ENCODE results near the gene CCDC157. TPM values are rescaled to one million over a fixed set of nuclear protein-coding genes. Genes with fewer than 3 reads are reported as not detected.

Gene CCDC157
- total RNA-seq, 1 donor from 2014 or later = 2.3 TPM

DNA sequence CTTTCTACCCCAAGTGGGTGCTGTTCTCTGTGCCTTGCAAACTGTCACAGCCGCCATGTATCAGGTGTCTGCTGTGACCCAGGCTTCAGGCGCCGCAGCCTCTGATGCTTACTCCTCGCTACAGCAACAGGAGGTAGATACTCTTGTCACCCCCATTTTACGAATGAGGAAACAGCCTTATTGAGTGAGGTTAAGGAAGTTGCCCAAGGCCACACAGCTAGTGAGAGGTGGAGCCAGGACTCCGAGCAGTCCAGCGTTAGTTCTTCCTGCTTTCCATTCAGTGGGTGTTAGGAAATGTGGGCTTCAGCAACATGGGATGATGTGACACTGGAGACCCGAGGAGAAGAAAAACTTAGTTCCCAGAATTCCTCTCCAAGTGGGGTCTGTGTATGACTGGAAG lies 16.1 kb downstream of the CCDC157 start:
- no peaks in the 10 kb centered on the region for H3K4me1 Mint-ChIP-seq (ENCODE audit: low read depth)
- no peak overlapping the region for H3K27ac Mint-ChIP-seq (ENCODE audit: unreplicated experiment)
- DNase-seq (ENCODE audit: low spot score) = no peak
- H3K36me3 Mint-ChIP-seq (ENCODE audit: low read depth) = peaks cover 4% of the 10 kb centered on the region
- TF ChIP-seq CTCF (IDR thresholded peaks at IDR 0.05) = no peak
- no peaks in the 10 kb centered on the region for H3K9me3 Mint-ChIP-seq (ENCODE audit: low read depth)
- no peak overlapping the region for H3K4me3 Mint-ChIP-seq (ENCODE audit: unreplicated experiment)
- no peaks in the 10 kb centered on the region for H3K27me3 Mint-ChIP-seq (ENCODE audit: low read depth)

DNA sequence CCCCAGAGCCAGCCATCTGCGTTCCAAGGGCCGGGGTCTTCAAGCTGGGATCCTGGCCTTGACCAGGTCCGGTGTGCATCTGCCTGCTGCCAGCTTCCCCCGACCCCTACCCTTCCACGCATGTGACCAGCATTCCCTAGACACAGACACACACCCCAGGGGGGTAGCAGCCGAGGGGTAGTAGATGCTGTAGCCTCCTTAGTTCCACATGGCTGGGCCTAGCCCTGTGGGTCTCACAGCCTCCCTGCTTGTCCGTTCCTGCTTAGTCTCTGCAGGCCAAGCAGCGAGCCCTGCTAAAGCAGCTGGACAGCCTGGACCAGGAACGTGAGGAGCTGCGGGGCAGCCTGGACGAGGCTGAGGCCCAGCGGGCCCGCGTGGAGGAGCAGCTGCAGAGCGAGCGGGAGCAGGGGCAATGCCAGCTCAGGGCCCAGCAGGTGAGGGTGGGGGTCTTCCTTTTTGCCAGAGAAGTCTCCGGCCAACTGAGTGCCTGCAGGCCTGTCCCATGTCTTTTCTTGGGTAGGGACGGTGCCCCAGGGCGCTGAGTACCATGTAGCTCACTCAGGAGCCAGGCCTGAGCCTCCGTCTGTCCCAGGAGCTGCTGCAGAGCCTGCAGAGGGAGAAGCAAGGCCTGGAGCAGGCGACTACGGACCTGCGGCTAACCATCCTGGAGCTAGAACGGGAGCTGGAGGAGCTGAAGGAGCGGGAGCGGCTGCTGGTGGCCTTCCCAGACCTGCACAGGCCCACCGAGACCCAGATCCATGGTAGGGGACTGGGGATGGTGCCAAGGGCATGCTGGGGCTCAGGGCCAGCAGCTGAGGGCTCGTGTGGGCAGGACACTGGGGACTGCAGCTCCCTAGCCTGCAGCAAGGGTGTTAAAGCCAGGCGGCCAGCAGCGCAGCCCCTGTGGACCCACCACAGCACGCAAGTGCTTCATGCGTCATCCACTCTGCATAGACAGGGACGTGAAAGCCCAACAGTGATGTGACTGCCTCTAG lies 16.8 kb downstream of the CCDC157 start:
- Mint-ChIP-seq H3K4me3 (ENCODE audit: unreplicated experiment) (no peak overlapping the region), H3K36me3 (ENCODE audit: low read depth) (peaks cover 6% of the 10 kb centered on the region), H3K27me3 (ENCODE audit: low read depth) (no peaks in the 10 kb centered on the region), H3K9me3 (ENCODE audit: low read depth) (no peaks in the 10 kb centered on the region), H3K27ac (ENCODE audit: unreplicated experiment) (no peak overlapping the region), H3K4me1 (ENCODE audit: low read depth) (no peaks in the 10 kb centered on the region)
- TF ChIP-seq CTCF (IDR thresholded peaks at IDR 0.05) = no peak
- no peak for DNase-seq (ENCODE audit: low spot score)

DNA sequence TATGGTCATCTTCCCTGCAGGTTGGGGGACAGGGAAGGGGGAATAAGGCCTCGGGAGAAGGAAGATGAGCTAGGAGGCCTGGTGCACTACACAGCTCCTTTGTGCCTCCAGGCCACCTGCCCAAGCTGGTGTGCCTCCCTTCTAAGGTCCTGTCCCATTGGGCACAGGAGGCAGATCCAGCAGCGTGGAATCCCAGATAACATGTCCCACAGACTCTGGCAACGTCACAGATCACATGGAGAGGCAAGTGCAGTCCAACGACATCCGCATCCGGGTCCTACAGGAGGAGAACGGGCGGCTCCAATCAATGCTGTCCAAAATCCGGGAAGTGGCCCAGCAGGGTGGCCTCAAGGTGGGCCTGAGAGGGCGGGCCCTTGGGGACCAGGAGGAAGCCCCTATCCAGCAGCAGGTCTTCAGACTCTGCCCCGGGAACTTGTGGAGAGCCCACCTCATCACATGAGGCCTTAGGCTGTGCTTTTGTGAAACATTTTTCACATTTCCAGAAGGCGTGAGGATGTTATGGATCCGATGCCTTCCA lies 18.6 kb downstream of the CCDC157 start:
- no peak overlapping the region for H3K4me3 Mint-ChIP-seq (ENCODE audit: unreplicated experiment)
- no peaks in the 10 kb centered on the region for H3K4me1 Mint-ChIP-seq (ENCODE audit: low read depth)
- no peak for TF ChIP-seq CTCF (IDR thresholded peaks at IDR 0.05)
- no peaks in the 10 kb centered on the region for H3K27me3 Mint-ChIP-seq (ENCODE audit: low read depth)
- peaks cover 9% of the 10 kb centered on the region for H3K36me3 Mint-ChIP-seq (ENCODE audit: low read depth)
- H3K9me3 Mint-ChIP-seq (ENCODE audit: low read depth) = no peaks in the 10 kb centered on the region
- no peak for DNase-seq (ENCODE audit: low spot score)
- no peak overlapping the region for H3K27ac Mint-ChIP-seq (ENCODE audit: unreplicated experiment)

DNA sequence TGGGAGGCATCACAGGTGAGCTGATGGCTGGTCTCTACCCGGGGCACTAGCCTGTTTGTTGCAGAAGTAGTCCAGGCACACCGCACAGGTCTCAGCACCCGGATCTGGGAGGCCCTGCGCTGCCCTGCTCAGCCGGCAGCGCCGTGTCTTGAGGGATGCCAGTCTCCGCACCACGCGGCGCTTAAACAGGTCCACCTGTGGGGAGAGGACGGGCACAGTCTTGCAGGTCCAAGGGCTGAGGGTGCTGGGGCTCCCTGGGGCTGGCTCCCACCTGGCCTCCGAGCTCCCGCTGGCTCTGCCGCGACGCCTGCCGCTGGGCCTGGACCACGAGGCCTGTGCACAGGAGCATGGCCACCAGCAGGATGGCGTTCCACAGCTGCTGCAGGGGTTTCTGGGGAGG lies 23.2 kb downstream of the CCDC157 start:
- no peak for TF ChIP-seq CTCF (IDR thresholded peaks at IDR 0.05)
- H3K36me3 Mint-ChIP-seq (ENCODE audit: low read depth) = peaks cover 21% of the 10 kb centered on the region
- no peaks in the 10 kb centered on the region for H3K27me3 Mint-ChIP-seq (ENCODE audit: low read depth)
- H3K27ac Mint-ChIP-seq (ENCODE audit: unreplicated experiment) = no peak overlapping the region
- H3K4me1 Mint-ChIP-seq (ENCODE audit: low read depth) = no peaks in the 10 kb centered on the region
- H3K4me3 Mint-ChIP-seq (ENCODE audit: unreplicated experiment) = no peak overlapping the region
- no peak for DNase-seq (ENCODE audit: low spot score)
- no peaks in the 10 kb centered on the region for H3K9me3 Mint-ChIP-seq (ENCODE audit: low read depth)

GRCh38 chr22:30381264-30381663 lies 24.5 kb downstream of the CCDC157 start:
- Mint-ChIP-seq H3K4me1 (ENCODE audit: low read depth) (peaks cover 5% of the 10 kb centered on the region), H3K36me3 (ENCODE audit: low read depth) (peaks cover 19% of the 10 kb centered on the region), H3K27ac (ENCODE audit: unreplicated experiment) (no peak overlapping the region), H3K4me3 (ENCODE audit: unreplicated experiment) (no peak overlapping the region), H3K27me3 (ENCODE audit: low read depth) (no peaks in the 10 kb centered on the region), H3K9me3 (ENCODE audit: low read depth) (no peaks in the 10 kb centered on the region)
- no peak for TF ChIP-seq CTCF (IDR thresholded peaks at IDR 0.05)
- DNase-seq (ENCODE audit: low spot score) = no peak

Data from chondrocyte (in vitro differentiated cells).